Activated CD4-positive, alpha-beta T cell treated with anti-CD3 and anti-CD28 coated beads, Interleukin-2, amount 50 U/mL, for 16 hours (primary cell): ENCODE measurements around the gene UGT2B15.
"Not testable (repeated sequence)": the region's sequence is repeated elsewhere in the genome, so short reads cannot be mapped to it uniquely, and the experiment has no call there.

Source experiments
- DNase-seq: peaks from one replicate; pipeline ENCODE4 v3.0.0-alpha.2; 2020

Gene UGT2B15

DNA sequence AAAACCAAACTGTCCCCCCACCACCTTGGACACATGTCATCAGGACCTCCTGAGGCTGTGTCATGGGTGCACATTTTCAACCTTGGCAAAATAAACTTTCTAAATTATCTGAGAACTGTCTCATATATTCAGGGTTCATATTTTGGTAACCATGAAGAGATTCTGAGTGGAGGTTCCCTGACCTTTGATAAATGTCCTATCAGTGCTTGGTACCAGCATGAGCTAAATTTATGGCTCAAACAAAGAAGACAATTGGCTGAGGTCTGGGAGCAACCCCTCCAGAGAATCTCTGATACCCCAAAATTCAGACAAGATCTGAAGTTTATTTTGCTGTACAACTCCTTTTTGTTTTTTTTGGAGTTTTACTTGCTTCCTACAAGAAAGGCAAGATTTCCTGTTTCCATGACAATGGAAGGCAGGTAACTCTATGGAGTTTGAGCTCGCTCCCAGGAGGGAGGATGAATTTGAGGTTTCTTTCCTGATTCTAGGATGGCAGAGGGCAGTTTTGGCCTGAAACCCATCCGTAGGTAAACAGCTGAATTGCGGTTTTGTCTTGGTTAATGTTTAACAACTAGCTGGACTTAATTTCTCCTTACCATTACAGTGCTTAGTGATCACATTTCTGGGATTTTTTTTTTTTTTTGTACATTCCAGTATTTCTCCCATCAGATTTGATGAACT is 14.5 kb downstream of the UGT2B15 start:
- DNase-seq, result no peak

GRCh38 chr4:68654946-68655721 is 15.3 kb downstream of the UGT2B15 start:
- no peak for DNase-seq

DNA sequence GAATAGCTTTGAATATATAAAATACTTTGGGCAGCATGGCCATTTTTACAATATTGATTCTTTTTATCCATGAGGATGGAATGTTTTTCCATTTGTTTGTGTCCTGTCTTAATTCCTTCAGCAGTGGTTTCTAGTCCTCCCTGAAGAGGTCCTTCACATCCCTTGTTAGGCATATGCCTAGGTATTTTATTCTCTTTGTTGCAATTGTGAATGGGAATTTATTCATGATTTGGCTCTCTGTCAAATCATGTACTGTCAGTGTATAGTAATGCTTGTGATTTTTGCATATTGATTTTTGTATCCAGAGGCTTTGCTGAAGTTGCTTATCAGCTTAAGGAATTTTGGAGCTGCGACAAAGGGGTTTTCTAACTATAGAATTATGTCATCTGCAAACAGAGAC is 18.5 kb downstream of the UGT2B15 start:
- no peak for DNase-seq

GRCh38 chr4:68630371-68630770 is 40.1 kb downstream of the UGT2B15 start:
- DNase-seq, result no peak

DNA sequence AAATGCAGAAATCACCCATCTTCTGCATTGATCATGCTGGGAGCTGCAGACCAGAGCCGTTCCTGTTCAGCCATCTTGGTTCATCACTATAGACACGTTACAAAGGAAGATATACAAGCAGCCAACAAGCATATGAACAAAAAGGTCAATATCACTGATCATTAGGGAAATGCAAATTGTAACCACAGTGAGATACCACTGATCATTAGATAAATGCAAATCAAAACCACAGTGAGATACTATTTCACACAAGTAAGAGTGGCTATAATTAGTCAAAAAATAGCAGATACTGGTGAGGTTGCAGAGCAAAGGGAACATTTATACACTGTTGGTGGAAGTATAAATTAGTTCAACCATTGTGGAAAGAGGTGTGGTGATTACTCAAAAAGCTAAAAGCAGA is 47.7 kb downstream of the UGT2B15 start:
- DNase-seq, result not testable (repeated sequence)

- no peak for DNase-seq
Observed at GRCh38 chr4:68617003-68617698, 53.3 kb downstream of the UGT2B15 start.

DNA sequence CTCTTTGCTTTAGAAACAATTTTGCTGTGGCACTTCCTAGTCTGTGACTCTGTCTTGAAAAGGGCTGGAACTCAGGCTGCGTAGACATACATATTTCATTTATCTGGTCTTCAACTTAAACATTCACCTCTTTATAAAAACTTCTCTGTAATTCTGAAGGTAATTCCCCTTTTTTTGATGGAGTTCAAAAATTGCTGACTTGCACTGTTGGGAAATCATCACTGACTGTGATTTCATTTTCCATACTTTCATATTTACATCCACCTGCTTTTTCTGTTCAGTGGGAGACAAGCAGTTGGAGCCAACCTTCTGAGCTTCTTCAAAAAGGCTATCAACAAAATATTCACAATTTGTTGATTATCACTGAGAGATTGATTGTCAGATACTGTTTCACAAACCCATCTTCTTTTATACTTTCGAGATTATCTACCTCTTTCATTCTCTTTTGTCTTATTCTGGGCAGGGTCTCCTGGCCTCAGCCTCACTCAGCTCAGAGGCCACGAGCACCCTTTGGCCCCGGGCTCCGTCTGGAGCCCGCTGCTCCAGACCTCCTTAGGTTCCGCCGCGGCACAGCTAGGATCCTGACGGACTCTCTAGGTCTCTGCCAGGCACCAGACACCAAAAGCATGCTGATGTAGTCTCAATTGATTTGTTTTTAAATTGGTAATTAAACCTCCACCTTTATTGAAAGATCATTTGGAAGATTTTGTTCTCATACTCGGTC is 54.6 kb downstream of the UGT2B15 start:
- DNase-seq, result no peak

GRCh38 chr4:68613752-68614151 is 56.7 kb downstream of the UGT2B15 start:
- no peak for DNase-seq

- DNase-seq, result no peak
Observed at GRCh38 chr4:68606240-68606639, 64.2 kb downstream of the UGT2B15 start.

DNA sequence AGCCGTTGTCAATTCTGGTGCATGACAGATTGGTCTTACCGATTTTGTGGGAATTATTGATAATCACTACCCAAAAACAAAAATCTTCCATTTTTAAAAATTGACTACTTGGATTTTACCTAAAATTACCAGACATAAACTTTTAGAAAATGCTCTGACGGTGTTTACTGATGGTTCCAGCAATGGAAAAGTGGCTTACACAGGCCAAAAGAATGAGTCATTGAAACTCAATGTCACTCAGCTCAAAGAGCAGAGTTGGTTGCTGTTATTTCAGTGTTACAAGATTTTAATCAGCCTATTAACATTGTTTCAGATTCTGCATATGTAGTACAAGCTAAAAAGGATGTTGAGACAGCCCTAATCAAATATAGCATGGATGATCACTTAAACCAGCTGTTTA is 71.3 kb downstream of the UGT2B15 start:
- DNase-seq, result no peak

GRCh38 chr4:68597482-68597881 is 73.0 kb downstream of the UGT2B15 start:
- DNase-seq, result no peak
